Skeletal muscle tissue (tissue), 2 donors: Measurements from ENCODE around the gene GFI1B. TPM values are rescaled to one million over a fixed set of nuclear protein-coding genes. Genes with fewer than 3 reads are reported as not detected.

Experiments
- small RNA-seq: library from RNA; depleted of rRNA; stranded (forward); fragments of <200 nt; gene quantifications from one replicate; pipeline ENCODE3, GENCODE V24; 2014
- total RNA-seq: library from RNA; depleted of rRNA; stranded (reverse); fragments of >200 nt; gene quantifications from one replicate; pipeline ENCODE4 v1.2.3, GENCODE V29; 2014

Gene GFI1B
- total RNA-seq, 1 donor from 2014 or later: 1.0 TPM

Small RNAs within 50 kb of the gene (small RNA-seq; reads per million reads assigned to genes)
- gene AL593851.1 (not detected), gene MIR548AW (0.19 reads per million), gene RNU7-21P (not detected)

Other genes with a start within 250 kb of the GFI1B start
- 0.52 TPM for gene AK8, start 100.4 kb upstream of the GFI1B start, total RNA-seq
- 1.0 TPM for gene SPACA9, start 99.8 kb upstream of the GFI1B start, total RNA-seq
- 23.0 TPM for gene TSC1, start 34.1 kb upstream of the GFI1B start, total RNA-seq
- gene GTF3C5, start 52.3 kb downstream of the GFI1B start, total RNA-seq: 28.2 TPM
- gene CEL, start 83.3 kb downstream of the GFI1B start, total RNA-seq: not detected
- 26.1 TPM for gene RALGDS, start 142.5 kb downstream of the GFI1B start, total RNA-seq
- 2.6 TPM for gene GBGT1, start 185.2 kb downstream of the GFI1B start, total RNA-seq
- gene OBP2B, start 230.6 kb downstream of the GFI1B start, total RNA-seq: not detected